ENCODE measurements around the gene CCDC170. TPM values are rescaled to one million over a fixed set of nuclear protein-coding genes. Genes with fewer than 3 reads are reported as not detected.

CCDC170 gene
- total and polyA plus RNA-seq, 2 experiments from 2014 or later, result 1.2 TPM

GRCh38 chr6:151632415-151632987 lies 138.7 kb downstream of the CCDC170 start:
- no peak overlapping the region for H2AFZ ChIP-seq
- no peaks in the 10 kb centered on the region for H3K9me2 ChIP-seq (replicated peaks; ENCODE audit: insufficient read depth)
- H3K9me3 ChIP-seq (ENCODE audit: low read depth), result no peaks in the 10 kb centered on the region
- no peak for DNase-seq (ENCODE audit: low spot score)
- peak overlapping the region; percentile 79 for H3K27ac ChIP-seq
- TF ChIP-seq EZH2phosphoT487 (IDR thresholded peaks at IDR 0.05; ENCODE audit: low read depth, severe bottlenecking, unreplicated experiment) (no peak), EZH2 (IDR thresholded peaks at IDR 0.05; ENCODE audit: borderline replicate concordance) (no peak), CTCF (IDR thresholded peaks at IDR 0.05; ENCODE audit: poor library complexity) (no peak)
- H3K4me3 ChIP-seq, result no peak overlapping the region
- H3K79me2 ChIP-seq, result no peaks in the 10 kb centered on the region
- H3K4me1 ChIP-seq (ENCODE audit: insufficient read depth), result peaks cover 17% of the 10 kb centered on the region
- H4K20me1 ChIP-seq (ENCODE audit: insufficient read depth, poor library complexity, severe bottlenecking), result no peaks in the 10 kb centered on the region
- no peaks in the 10 kb centered on the region for H3K27me3 ChIP-seq
- 85% methylated on average over 2 of the region's 2 CpGs for WGBS (ENCODE audit: low lambda C conversion rate, missing lambda C conversion rate)
- no peak overlapping the region for H3K4me2 ChIP-seq
- no peaks in the 10 kb centered on the region for H3K36me3 ChIP-seq (replicated peaks; ENCODE audit: insufficient read depth, low read depth)

GRCh38 chr6:151633526-151634335 lies 139.9 kb downstream of the CCDC170 start:
- Histone ChIP-seq H3K9me2 (replicated peaks; ENCODE audit: insufficient read depth) (no peaks in the 10 kb centered on the region), H3K27me3 (no peaks in the 10 kb centered on the region), H3K4me1 (ENCODE audit: insufficient read depth) (peaks cover 13% of the 10 kb centered on the region), H3K79me2 (no peaks in the 10 kb centered on the region), H3K9me3 (ENCODE audit: low read depth) (no peaks in the 10 kb centered on the region), H4K20me1 (ENCODE audit: insufficient read depth, poor library complexity, severe bottlenecking) (no peaks in the 10 kb centered on the region), H2AFZ (no peak overlapping the region), H3K27ac (no peak overlapping the region), H3K4me2 (no peak overlapping the region), H3K4me3 (no peak overlapping the region), H3K36me3 (replicated peaks; ENCODE audit: insufficient read depth, low read depth) (no peaks in the 10 kb centered on the region)
- no peak for DNase-seq (ENCODE audit: low spot score)
- TF ChIP-seq EZH2 (IDR thresholded peaks at IDR 0.05; ENCODE audit: borderline replicate concordance), result no peak
- WGBS (ENCODE audit: low lambda C conversion rate, missing lambda C conversion rate), result 57% methylated on average over 5 of the region's 5 CpGs

- 97% methylated on average over 3 of the region's 3 CpGs for WGBS (ENCODE audit: low lambda C conversion rate, missing lambda C conversion rate)
- no peak for DNase-seq (ENCODE audit: low spot score)
- Histone ChIP-seq H3K9me3 (ENCODE audit: low read depth) (no peaks in the 10 kb centered on the region), H2AFZ (no peak overlapping the region), H3K9me2 (replicated peaks; ENCODE audit: insufficient read depth) (no peaks in the 10 kb centered on the region), H3K4me2 (no peak overlapping the region), H3K27me3 (no peaks in the 10 kb centered on the region), H3K4me3 (no peak overlapping the region), H4K20me1 (ENCODE audit: insufficient read depth, poor library complexity, severe bottlenecking) (no peaks in the 10 kb centered on the region), H3K27ac (no peak overlapping the region), H3K79me2 (no peaks in the 10 kb centered on the region), H3K4me1 (ENCODE audit: insufficient read depth) (peaks cover 13% of the 10 kb centered on the region), H3K36me3 (replicated peaks; ENCODE audit: insufficient read depth, low read depth) (no peaks in the 10 kb centered on the region)
- no peak for TF ChIP-seq CTCF (IDR thresholded peaks at IDR 0.05; ENCODE audit: poor library complexity)
- no peak for TF ChIP-seq EZH2phosphoT487 (IDR thresholded peaks at IDR 0.05; ENCODE audit: low read depth, severe bottlenecking, unreplicated experiment)
- no peak for TF ChIP-seq EZH2 (IDR thresholded peaks at IDR 0.05; ENCODE audit: borderline replicate concordance)
Observed at GRCh38 chr6:151634336-151634720, 140.5 kb downstream of the CCDC170 start.

GRCh38 chr6:151635741-151636140 lies 141.9 kb downstream of the CCDC170 start:
- no peaks in the 10 kb centered on the region for H3K9me3 ChIP-seq (ENCODE audit: low read depth)
- no peak overlapping the region for H3K27ac ChIP-seq
- H4K20me1 ChIP-seq (ENCODE audit: insufficient read depth, poor library complexity, severe bottlenecking), result no peaks in the 10 kb centered on the region
- no peaks in the 10 kb centered on the region for H3K9me2 ChIP-seq (replicated peaks; ENCODE audit: insufficient read depth)
- DNase-seq (ENCODE audit: low spot score), result no peak
- H3K27me3 ChIP-seq, result no peaks in the 10 kb centered on the region
- TF ChIP-seq EZH2 (IDR thresholded peaks at IDR 0.05; ENCODE audit: borderline replicate concordance), result no peak
- no peak for TF ChIP-seq EZH2phosphoT487 (IDR thresholded peaks at IDR 0.05; ENCODE audit: low read depth, severe bottlenecking, unreplicated experiment)
- no peak for TF ChIP-seq CTCF (IDR thresholded peaks at IDR 0.05; ENCODE audit: poor library complexity)
- 76% methylated on average over 3 of the region's 3 CpGs for WGBS (ENCODE audit: low lambda C conversion rate, missing lambda C conversion rate)
- peaks cover 9% of the 10 kb centered on the region for H3K4me1 ChIP-seq (ENCODE audit: insufficient read depth)
- H3K4me3 ChIP-seq, result no peak overlapping the region
- no peaks in the 10 kb centered on the region for H3K36me3 ChIP-seq (replicated peaks; ENCODE audit: insufficient read depth, low read depth)
- no peaks in the 10 kb centered on the region for H3K79me2 ChIP-seq
- H3K4me2 ChIP-seq, result no peak overlapping the region
- H2AFZ ChIP-seq, result no peak overlapping the region
